ENCODE data around the gene RNF151.
"Not testable (repeated sequence)": the region's sequence is repeated elsewhere in the genome, so short reads cannot be mapped to it uniquely, and the experiment has no call there.

Gene RNF151

DNA sequence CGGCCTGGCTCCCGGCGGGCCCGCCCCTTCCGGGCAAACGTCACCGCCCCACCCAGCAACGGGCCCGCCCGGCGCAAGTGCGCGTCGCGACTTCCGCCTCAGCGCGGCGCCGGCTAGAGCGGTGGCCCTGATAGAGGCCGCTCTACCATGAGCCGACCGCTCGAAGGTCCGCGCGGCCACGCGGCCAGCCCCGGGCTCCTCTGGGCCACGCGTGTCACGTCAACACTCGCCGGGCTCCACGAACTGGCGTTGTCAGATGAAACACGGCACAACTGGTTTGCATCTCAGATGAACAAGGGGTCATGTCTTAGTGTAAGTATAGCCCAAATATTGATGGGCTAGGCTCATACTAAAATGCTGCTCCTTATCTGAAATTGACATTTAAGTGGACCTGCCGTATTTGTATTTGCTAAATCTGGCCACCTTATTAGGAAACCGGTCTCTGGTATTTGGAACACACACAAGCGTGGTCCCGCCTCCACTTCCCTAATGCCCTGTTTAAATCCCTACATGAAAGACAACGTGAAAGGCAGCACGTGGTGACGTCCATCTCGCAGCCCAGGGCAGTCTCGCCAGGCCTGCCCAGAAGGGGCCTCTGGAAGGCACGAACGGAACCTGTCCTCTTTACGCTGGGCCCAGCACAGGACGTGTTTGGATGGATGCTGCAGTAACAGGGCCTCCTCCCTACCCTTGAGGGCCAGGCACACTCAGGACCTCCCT lies 43.3 kb downstream of the RNF151 start, which contains the start of gene ZNF598:
Gene ZNF598, minus strand, starts transcription at position 31 of the 720 bp plus-strand sequence.
- peak; percentile 75 for DNase-seq

DNA sequence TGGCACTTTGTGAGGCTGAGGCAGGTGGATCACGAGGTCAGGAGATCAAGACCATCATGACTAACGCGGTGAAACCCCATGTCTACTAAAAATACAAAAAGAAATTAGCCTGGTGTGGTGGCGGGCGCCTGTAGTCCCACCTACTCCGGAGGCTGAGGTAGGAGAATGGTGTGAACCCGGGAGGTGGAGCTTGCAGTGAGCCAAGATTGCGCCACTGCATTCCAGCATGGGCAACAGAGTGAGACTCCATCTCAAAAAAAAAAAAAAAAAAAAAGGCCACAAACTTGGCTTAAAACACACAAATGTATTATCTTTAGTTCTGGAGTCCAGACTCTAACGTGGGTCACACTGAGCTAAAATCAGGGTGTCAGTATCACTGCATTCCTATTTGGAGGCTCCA lies 45.1 kb downstream of the RNF151 start:
- not testable (repeated sequence) for DNase-seq

GRCh38 chr16:2013527-2013926 lies 46.9 kb downstream of the RNF151 start:
- no peak for DNase-seq

DNA sequence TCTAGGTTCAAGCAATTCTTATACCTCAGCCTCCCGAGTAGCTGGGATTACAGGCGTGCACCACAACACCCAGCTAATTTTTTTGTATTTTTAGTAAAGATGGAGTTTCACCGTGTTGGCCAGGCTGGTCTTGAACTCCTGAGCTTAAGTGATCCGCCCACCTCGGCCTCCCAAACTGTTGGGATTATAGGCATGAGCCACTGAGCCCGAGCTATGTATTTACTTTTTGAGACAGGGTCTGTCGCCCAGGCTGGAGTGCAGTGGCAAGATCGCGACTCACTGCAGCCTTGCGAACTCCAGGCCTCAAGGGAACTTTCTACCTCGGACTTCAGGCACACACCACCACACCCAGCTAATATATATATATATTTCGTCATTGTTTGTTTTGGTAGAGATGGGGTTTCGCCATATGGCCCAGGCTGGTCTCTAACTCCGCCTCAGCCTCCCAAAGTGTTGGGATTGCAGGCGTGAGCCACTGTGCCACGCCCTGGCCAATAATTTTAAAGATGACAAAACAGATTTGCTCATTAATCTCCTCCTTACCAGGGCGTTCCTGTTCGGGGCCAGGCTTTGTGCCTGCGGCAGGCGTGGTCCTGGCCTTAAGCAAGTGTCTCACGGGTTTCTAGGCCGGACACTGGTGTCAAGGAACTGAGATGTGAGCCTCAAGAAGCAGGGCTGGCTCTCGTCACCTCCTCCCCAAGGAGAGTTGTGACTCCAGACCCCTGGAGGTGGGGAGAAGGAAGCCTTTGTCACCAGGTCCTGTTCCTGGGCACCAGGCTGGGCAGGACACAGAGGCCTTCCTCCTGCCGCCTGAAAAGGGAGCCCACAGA lies 48.7 kb downstream of the RNF151 start:
- no peak for DNase-seq

DNA sequence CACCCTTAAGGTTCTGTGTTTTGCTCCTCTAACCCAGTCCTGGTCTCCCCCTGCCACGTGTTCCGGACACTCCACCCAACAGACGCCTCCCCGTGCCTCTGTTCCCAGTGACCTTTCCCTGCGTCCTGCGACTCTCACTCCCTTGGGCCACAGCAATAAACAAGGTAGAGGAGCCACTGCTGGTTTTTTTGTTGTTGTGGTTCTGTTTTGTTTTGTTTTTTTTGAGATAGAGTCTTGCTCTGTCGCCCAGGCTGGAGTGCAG lies 49.2 kb downstream of the RNF151 start:
- no peak for DNase-seq

- DNase-seq: no peak
These were observed 49.8 kb downstream of the RNF151 start for GRCh38 chr16:2016407-2016922.

Data from central memory CD4-positive, alpha-beta T cell (primary cell).